HUES6 (cell line): ENCODE results near the gene KNTC1.
"Not testable (repeated sequence)": the region's sequence is repeated elsewhere in the genome, so short reads cannot be mapped to it uniquely, and the experiment has no call there.

Experiments
- H3K27ac ChIP-seq: 2 replicates; pipeline ENCODE4 v1.7.0; 2013; ENCODE audit warnings: low read depth, mild to moderate bottlenecking, low read length, inconsistent platforms
- H3K27me3 ChIP-seq: 2 replicates; pipeline ENCODE4 v1.6.1; 2013; ENCODE audit warnings: low read length; ENCODE audit not compliant: control insufficient read depth, insufficient read depth
- H3K36me3 ChIP-seq: 2 replicates; pipeline ENCODE4 v1.6.1; 2013; ENCODE audit warnings: low read length; ENCODE audit not compliant: control insufficient read depth, insufficient read depth
- H3K4me1 ChIP-seq: 2 replicates; pipeline ENCODE4 v1.6.1; 2013; ENCODE audit warnings: low read length; ENCODE audit not compliant: control insufficient read depth, insufficient read depth
- H3K4me3 ChIP-seq: 2 replicates; pipeline ENCODE4 v1.5.1; 2013; ENCODE audit warnings: low read depth, low read length
- H3K9ac ChIP-seq: one replicate; pipeline ENCODE4 v1.6.1; 2013; ENCODE audit warnings: mild to moderate bottlenecking, low read length
- H3K9me3 ChIP-seq: 2 replicates; pipeline ENCODE4 v1.6.1; 2013; ENCODE audit warnings: low read depth, low read length; ENCODE audit not compliant: control insufficient read depth, insufficient read depth

KNTC1 gene, protein sequence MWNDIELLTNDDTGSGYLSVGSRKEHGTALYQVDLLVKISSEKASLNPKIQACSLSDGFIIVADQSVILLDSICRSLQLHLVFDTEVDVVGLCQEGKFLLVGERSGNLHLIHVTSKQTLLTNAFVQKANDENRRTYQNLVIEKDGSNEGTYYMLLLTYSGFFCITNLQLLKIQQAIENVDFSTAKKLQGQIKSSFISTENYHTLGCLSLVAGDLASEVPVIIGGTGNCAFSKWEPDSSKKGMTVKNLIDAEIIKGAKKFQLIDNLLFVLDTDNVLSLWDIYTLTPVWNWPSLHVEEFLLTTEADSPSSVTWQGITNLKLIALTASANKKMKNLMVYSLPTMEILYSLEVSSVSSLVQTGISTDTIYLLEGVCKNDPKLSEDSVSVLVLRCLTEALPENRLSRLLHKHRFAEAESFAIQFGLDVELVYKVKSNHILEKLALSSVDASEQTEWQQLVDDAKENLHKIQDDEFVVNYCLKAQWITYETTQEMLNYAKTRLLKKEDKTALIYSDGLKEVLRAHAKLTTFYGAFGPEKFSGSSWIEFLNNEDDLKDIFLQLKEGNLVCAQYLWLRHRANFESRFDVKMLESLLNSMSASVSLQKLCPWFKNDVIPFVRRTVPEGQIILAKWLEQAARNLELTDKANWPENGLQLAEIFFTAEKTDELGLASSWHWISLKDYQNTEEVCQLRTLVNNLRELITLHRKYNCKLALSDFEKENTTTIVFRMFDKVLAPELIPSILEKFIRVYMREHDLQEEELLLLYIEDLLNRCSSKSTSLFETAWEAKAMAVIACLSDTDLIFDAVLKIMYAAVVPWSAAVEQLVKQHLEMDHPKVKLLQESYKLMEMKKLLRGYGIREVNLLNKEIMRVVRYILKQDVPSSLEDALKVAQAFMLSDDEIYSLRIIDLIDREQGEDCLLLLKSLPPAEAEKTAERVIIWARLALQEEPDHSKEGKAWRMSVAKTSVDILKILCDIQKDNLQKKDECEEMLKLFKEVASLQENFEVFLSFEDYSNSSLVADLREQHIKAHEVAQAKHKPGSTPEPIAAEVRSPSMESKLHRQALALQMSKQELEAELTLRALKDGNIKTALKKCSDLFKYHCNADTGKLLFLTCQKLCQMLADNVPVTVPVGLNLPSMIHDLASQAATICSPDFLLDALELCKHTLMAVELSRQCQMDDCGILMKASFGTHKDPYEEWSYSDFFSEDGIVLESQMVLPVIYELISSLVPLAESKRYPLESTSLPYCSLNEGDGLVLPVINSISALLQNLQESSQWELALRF (N-terminal part only)

GRCh38 chr12:122526683-122527477, at the start of gene KNTC1, which contains the start of gene RSRC2:
Gene KNTC1, plus strand, starts transcription at chr12:122527249. Its CDS starts 2,815 bp downstream, at chr12:122530064.
Gene RSRC2, minus strand, starts transcription at chr12:122526936. Its CDS starts 83 bp downstream, at chr12:122526853.
- Histone ChIP-seq H3K36me3 (peaks cover 55% of the 10 kb centered on the region), H3K9me3 (no peaks in the 10 kb centered on the region), H3K27me3 (no peaks in the 10 kb centered on the region), H3K4me3 (peak within 1 kb of the TSS; percentile 81), H3K9ac (peak within 1 kb of the TSS; percentile 98), H3K4me1 (peaks cover 10% of the 10 kb centered on the region), H3K27ac (peak within 1 kb of the TSS; percentile 99)

- Histone ChIP-seq H3K9ac (no peak overlapping the region), H3K36me3 (peaks cover 86% of the 10 kb centered on the region)
Measured at GRCh38 chr12:122480753-122481152, 46.3 kb upstream of the KNTC1 start.

DNA sequence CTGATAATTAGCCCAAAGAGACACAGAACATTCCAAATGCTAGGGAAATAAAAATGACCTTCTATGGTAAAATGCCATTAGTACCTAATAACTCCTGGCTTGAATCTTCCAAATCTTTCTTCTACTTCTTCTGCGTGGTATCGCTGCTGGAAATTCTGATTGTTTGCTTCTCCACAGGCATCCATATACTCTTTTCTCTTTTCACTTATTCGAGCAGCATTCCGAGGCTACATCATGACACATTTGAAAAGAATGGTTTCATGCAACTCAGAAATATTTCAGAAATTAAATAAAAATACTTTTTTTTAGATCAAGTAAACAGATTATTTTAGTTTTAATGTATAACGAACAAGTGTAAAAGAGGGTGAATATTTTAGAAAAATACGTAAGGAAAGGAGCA, 45.2 kb upstream of the KNTC1 start:
- H3K9ac ChIP-seq, result no peak overlapping the region
- H3K9me3 ChIP-seq, result no peaks in the 10 kb centered on the region
- H3K36me3 ChIP-seq, result peaks cover 85% of the 10 kb centered on the region
- H3K27ac ChIP-seq, result no peak overlapping the region
- no peaks in the 10 kb centered on the region for H3K4me1 ChIP-seq
- no peaks in the 10 kb centered on the region for H3K27me3 ChIP-seq
- no peak overlapping the region for H3K4me3 ChIP-seq

More at GRCh38 chr12:122480753-122481152, 46.3 kb upstream of the KNTC1 start:
- H3K27ac ChIP-seq, result no peak overlapping the region
- no peaks in the 10 kb centered on the region for H3K9me3 ChIP-seq
- no peak overlapping the region for H3K4me3 ChIP-seq
- no peaks in the 10 kb centered on the region for H3K4me1 ChIP-seq
- no peaks in the 10 kb centered on the region for H3K27me3 ChIP-seq

DNA sequence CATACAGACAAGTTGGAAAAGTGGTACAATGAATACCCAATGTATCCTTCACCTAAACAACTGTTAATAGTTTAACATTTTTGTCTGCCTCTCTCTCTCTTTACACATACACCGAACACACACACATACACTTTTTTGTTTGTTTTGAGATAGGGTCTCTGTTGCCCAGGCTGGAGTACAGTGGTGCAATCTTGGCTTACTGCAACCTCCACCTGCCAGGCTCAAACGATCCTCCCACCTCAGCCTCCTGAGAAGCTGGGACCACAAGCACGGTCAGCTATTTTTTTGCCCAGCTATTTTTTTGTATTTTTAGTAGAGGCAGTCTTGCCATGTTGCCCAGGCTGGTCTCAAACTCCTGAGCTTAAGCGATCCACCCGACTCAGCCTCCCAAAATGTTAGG, 43.1 kb upstream of the KNTC1 start:
- no peaks in the 10 kb centered on the region for H3K9me3 ChIP-seq
- H3K27me3 ChIP-seq, result no peaks in the 10 kb centered on the region
- peaks cover 85% of the 10 kb centered on the region for H3K36me3 ChIP-seq
- no peak overlapping the region for H3K4me3 ChIP-seq
- no peak overlapping the region for H3K9ac ChIP-seq
- no peaks in the 10 kb centered on the region for H3K4me1 ChIP-seq
- H3K27ac ChIP-seq, result no peak overlapping the region

GRCh38 chr12:122484385-122484784, 42.7 kb upstream of the KNTC1 start:
- not testable (repeated sequence) for H3K9ac ChIP-seq, H3K27me3 ChIP-seq, H3K4me1 ChIP-seq, H3K9me3 ChIP-seq, H3K4me3 ChIP-seq, H3K27ac ChIP-seq
- H3K36me3 ChIP-seq, result peaks cover 85% of the 10 kb centered on the region

GRCh38 chr12:122486360-122486759, 40.7 kb upstream of the KNTC1 start:
- not testable (repeated sequence) for H3K4me3 ChIP-seq, H3K27me3 ChIP-seq, H3K9ac ChIP-seq, H3K9me3 ChIP-seq, H3K4me1 ChIP-seq, H3K27ac ChIP-seq
- peaks cover 86% of the 10 kb centered on the region for H3K36me3 ChIP-seq

- no peaks in the 10 kb centered on the region for H3K4me1 ChIP-seq
Measured at GRCh38 chr12:122486805-122487426, 40.1 kb upstream of the KNTC1 start.

DNA sequence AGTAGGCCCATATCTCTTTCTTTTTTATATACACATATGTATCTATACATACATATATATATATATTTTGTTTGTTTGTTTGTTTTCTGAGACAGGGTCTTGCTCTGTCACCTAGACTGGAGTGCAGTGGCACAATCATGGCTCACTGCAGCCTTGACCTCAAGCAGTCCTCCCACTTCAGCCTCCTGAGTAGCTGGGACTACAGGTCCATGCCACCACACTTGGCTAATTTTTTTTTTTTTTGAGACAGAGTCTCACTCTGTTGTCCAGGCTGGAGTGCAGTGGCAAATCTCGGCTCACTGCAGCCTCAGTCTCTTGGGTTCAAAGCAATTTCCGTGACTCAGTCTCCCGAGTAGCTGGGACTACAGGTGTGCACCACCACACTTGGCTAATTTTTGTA, 39.2 kb upstream of the KNTC1 start:
- H3K36me3 ChIP-seq, result peaks cover 86% of the 10 kb centered on the region

More at GRCh38 chr12:122486805-122487426, 40.1 kb upstream of the KNTC1 start:
- H3K27me3 ChIP-seq, result no peaks in the 10 kb centered on the region
- no peak overlapping the region for H3K27ac ChIP-seq
- H3K4me3 ChIP-seq, result no peak overlapping the region
- H3K9me3 ChIP-seq, result no peaks in the 10 kb centered on the region
- H3K36me3 ChIP-seq, result peaks cover 85% of the 10 kb centered on the region
- H3K9ac ChIP-seq, result no peak overlapping the region

DNA sequence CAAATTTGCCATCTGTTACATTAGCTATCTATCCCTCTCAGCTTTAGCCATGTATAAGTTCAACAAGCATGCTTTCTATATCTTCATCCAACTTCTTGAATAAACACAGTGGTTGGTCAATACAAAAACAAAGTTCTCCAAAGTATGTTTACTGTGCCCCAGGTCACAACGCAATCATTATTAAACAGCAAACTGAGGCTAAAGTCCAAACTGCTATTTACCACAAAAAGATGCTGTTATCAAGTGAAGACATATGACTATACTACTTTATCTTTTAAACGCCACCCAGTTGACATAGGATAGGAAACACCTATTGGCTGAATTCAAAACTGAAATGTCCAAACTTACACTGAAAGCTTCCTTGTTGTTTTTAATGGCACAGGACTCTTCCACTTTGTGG, 38.0 kb upstream of the KNTC1 start:
- Histone ChIP-seq H3K27me3 (no peaks in the 10 kb centered on the region), H3K9ac (no peak overlapping the region), H3K4me3 (no peak overlapping the region), H3K4me1 (no peaks in the 10 kb centered on the region), H3K9me3 (no peaks in the 10 kb centered on the region), H3K36me3 (peaks cover 78% of the 10 kb centered on the region), H3K27ac (no peak overlapping the region)

More for the DNA sequence above, 39.2 kb upstream of the KNTC1 start:
- H3K9ac ChIP-seq, H3K4me1 ChIP-seq, H3K27ac ChIP-seq, H3K9me3 ChIP-seq, H3K4me3 ChIP-seq, H3K27me3 ChIP-seq: not testable (repeated sequence)

DNA sequence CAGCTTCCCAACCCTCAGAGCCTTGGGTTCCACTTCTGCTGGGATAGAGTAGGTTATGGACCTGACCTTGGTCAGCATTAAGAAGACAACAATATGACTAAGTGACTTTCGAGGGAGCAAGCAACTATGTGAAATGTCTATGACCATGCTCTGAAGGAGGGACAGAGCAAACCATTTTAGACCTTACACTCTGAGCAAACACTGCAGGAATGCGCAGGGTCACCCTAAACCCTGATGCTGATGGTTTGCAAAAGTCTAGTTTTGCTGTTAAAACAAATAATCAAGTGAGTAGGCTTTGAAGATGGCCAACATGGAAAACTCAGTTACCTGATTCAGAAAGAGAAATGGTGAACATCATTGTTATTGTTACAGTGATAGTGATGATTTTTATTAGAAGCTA, 35.1 kb upstream of the KNTC1 start:
- no peak overlapping the region for H3K4me3 ChIP-seq
- H3K27ac ChIP-seq, result no peak overlapping the region
- H3K36me3 ChIP-seq, result peaks cover 71% of the 10 kb centered on the region
- no peak overlapping the region for H3K9ac ChIP-seq
- no peaks in the 10 kb centered on the region for H3K4me1 ChIP-seq
- H3K27me3 ChIP-seq, result no peaks in the 10 kb centered on the region
- H3K9me3 ChIP-seq, result no peaks in the 10 kb centered on the region
